HG02938 (cell line): Measurements from ENCODE around the gene COLGALT1.
"Not testable (repeated sequence)": the region's sequence is repeated elsewhere in the genome, so short reads cannot be mapped to it uniquely, and the experiment has no call there.

Source experiments
- ATAC-seq: cut with Tn5 transposase; IDR thresholded peaks from one replicate; pipeline ENCODE4 v1.9.1; 2021; ENCODE audit warnings: mild to moderate bottlenecking, moderate library complexity; ENCODE audit not compliant: unreplicated experiment

COLGALT1 gene

GRCh38 chr19:17555480-17555928 is at the start of gene COLGALT1:
Gene COLGALT1 (plus strand): TSS chr19:17555649. CDS start chr19:17555714, 65 bp downstream.
- ATAC-seq = peak; percentile 76

DNA sequence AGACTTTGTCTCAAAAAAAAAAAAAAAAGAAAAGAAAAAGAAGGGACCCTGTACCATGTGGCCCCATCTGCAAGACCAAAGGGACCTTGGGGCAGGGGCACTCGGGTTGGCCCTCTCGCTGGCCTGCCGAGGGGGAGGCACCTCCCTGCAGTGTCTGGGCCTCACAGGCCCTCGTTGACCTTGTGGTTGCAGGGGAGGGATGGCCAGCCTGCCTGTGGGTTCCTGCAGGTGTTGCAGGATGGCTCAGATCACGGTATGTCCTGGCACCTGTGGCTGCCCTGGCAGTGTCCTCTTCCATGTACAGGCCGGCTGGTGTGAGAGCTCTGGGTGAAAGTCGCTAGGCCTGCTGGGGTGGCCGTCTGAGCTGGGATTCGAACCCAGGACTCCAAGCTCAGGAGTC is 48.7 kb upstream of the COLGALT1 start:
- no peak for ATAC-seq

DNA sequence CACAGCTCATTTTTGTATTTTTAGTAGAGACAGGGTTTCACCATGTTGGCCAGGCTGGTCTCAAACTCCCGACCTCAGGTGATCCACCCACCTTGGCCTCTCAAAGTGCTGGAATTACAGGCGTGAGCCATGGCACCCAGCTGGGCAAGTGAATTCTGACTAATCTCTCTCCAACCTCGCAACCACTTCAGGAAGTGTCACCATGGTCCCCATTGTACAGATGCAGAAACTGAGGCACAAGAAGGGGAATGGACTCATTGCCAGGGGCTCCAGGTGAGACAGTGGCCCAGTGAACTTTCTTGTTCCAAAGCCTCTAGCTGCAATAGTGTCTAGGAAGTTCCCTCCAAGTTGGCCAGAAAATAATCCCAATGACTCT is 46.9 kb upstream of the COLGALT1 start:
- not testable (repeated sequence) for ATAC-seq

DNA sequence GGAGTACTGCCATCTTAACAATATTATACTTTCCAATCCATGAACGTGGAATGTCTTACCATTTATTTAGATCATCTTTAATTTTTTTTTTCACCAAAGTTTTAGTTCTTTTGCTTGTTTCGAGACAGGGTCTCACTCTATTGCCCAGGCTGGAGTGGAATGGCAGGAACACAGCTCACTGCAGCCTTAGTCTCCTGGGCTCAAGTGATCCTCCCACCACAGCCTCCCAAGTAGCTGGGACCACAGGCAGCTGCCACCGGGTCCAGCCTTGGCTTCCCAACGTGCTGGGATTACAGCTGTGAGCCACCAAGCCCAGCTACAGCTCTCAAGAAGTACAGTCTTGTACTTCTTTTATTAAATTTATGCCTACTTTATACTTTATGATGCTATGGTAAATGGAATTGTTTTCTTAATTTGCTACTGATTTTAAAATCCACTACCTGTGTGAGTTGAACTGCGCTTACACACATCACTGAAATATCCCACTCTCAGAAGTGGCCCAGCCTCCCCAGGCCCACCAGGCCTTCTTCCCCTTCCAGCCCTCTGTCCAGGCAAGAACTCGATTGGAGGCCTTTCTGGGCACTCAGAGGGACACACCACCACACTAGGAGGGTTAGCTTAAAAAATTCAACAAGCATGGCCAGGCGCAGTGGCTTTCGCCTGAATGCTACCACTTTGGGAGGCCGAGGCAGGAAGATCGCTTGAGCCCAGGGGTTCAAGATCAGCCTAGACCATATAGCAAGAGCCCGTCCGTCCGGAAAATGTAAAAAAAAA is 45.0 kb upstream of the COLGALT1 start:
- ATAC-seq = no peak

- peak; percentile 57 for ATAC-seq
Measured at GRCh38 chr19:17511724-17512573, 43.5 kb upstream of the COLGALT1 start.

DNA sequence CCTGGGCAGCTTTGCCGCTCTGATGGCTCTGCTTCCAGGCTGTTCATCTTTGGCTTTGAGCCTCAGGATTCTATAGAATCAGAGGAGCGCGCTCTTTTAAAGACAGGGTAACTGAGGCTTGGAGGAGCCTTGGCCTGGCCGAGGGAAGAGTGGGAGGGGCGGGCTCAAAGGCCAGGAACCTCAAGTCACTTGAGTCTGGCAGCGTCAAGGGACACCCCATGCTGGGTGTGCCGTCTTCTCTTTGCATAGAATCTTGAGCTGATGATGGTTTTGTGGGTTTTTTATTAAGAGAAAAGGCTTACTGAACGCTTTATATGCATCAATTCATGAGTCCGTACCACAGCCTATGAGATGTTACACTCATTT is 42.9 kb upstream of the COLGALT1 start:
- ATAC-seq = no peak

DNA sequence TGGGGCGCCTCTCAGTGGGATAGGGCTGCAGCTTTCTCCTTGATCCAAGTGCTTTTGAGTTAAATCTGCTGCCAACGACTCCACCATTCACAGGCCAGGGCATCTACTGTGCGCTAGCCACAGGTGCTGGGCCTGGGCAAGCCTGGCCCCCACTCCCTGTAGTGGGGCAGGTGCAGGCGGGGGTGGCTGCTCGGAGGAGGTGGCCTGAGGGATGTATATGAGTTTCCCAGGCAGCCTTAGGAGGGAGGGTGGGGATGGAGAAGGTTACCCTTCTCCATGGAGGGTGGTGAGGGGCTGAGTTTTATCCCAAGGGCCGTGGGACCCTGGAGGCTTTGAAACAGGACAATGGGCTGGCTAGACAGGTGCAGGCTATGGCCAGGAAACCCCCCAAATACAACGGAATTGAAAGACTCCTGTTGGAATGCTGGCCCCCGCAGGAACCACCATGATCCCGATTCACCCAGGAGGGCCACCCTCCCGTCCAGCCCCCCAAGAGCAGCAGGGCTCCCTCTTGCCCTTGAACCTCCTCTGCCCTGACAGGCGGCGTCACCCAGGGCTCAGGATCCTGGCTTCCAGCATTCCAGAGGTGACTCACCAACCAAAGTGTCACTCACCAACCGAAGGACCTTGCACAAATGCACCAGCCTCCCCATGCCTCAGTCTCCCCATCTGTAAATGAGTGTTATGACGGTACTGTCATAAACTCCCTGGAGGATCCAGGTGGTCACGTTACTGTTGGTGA is 39.9 kb upstream of the COLGALT1 start:
- no peak for ATAC-seq

- ATAC-seq = no peak
Measured at GRCh38 chr19:17517898-17518297, 37.6 kb upstream of the COLGALT1 start.

DNA sequence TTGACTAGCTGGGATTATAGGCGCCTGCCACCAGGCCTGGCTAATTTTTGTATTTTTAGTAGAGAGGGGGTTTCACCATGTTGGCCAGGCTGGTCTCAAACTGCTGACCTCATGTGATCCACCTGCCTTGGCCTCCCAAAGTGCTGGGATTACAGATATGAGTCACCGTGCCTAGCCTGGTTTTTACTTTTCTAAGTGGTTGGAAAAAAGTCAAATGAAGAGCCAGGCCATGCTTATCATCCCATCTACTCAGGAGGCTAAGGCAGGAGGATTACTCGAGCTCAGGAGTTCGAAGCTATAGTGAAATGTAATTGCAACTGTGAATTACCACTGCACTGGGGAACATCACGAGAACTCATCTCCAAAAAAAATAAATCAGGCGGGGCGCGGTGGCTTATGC is 36.8 kb upstream of the COLGALT1 start:
- not testable (repeated sequence) for ATAC-seq

GRCh38 chr19:17519967-17520366 is 35.5 kb upstream of the COLGALT1 start:
- ATAC-seq = no peak

GRCh38 chr19:17520865-17521264 is 34.6 kb upstream of the COLGALT1 start:
- no peak for ATAC-seq

DNA sequence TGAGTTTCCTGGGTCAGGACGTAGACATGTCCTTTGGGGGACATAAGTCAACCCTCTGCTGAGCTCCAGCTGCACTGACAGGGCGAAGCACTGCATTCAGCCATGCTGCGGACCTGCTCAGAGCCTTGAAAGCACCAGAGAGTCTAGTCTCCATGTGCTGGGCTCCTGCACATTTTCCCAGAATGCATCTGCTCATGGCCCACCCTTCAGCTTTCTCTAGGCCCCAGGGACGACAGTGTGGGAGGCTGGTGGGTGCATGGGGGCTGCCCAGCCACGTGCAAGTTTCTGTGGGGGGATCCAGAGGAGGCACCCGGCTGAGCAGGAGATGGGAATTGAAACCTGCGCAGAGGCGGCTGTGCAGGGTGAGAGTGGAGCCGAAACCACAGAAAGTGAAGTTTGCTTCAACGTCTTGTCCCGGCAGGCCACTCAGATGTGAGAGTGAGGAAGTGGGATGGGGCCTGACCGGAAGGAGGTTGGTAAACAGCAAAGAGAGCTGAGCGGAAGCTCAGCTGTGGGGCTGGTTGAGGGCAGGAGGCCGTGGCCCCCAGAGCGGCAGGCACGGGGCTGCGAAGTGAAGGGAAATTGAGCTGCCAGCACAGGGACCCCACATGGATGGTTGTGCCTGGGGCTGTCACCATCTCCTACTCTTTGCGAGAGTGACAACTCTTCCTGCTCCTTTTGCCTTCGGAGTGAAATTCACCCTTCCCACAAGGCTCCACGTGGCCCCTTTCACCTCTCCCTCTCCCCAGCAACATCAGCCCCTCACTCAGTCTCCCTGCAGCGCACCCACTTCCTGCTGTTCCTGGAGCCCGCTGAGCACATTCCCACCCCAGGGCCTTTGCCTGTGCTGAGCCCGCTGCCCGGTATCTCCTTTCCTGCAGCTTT is 32.2 kb upstream of the COLGALT1 start:
- ATAC-seq = peak; percentile 77

DNA sequence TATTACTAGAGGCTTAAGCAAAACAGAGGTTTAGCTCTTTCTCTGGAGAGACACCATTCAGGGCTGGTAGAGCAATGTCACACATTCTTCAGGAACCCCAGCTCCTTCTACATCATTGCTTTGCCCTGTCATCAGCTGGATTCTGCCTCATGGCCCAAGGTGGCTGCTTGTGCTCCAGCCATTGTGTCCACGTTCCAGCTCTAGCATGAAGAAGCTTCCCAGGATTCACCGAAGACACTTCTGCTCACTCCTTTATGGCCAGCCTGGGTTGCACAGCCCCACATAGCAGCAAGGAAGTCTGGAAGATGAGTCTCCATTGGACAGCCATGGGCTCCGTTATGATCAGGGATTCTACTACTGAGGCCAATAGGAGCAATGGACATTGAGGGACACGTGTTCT is 30.8 kb upstream of the COLGALT1 start:
- ATAC-seq = no peak

DNA sequence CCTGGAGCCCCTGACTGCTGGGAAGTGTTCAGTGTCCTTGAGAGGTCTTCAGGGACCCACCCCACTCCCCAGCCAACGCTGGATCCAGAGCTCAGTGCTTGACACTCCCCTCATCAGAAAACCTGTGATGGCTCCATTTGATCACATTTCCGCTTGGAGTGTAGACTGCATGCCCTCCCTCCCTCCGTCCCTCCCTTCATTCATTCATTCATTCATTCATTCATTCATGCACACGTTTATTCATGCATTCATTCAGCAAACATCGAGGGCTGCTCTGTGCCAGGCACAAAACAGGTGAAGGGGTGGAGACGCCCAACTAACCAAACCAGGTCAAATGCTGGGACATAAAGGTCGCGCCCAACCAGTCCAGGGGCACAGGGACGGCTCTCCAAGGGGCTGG is 30.3 kb upstream of the COLGALT1 start:
- no peak for ATAC-seq

GRCh38 chr19:17526922-17527321 is 28.5 kb upstream of the COLGALT1 start:
- ATAC-seq = no peak

- ATAC-seq = no peak
Measured at GRCh38 chr19:17527326-17527725, 28.1 kb upstream of the COLGALT1 start.

DNA sequence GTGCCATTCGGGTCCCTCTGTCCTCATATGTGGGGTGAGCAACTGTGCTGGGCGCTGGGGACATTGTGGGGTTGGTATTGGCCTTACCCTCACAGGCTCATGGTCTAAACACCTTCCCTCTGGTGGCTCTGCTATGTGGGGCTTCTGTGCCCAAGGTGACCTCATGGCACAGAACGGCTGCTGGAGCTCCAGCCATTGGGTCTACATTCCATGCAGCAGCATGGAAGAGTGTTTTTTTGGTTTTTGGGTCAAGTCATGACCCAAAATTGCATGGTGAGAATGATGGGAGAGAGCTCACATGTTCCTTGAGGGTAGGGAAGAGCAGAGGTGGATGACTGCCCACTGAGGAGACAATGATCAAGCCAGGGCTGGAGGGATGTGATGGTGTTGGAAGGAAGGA is 26.8 kb upstream of the COLGALT1 start:
- ATAC-seq = no peak

GRCh38 chr19:17529239-17530158 is 25.9 kb upstream of the COLGALT1 start:
- ATAC-seq = no peak

DNA sequence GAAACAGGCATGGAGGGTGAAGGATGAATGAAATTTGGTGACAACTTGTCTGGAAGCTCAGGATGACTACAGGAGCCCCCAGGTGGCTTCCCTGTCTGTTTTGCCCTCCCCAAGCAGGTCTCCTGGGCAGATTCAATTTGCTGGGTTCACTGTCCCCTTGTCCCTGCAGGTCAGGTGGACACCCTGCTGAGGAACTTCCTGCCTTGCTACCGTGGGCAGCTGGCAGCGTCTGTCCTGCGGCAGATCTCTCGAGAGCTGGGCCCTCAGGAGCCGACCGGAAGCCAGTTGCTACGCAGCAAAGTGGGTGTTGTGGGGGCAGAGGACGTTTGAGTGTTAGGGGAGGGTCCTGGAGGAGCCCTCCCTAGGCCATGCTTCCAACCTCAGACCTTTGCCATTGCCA is 24.9 kb upstream of the COLGALT1 start:
- ATAC-seq = no peak
